H1 (cell line): ENCODE measurements around the gene ZNF618. TPM values are rescaled to one million over a fixed set of nuclear protein-coding genes. Genes with fewer than 3 reads are reported as not detected.

ENCODE experiments used
- CREB1 ChIP-seq: IDR thresholded peaks from 2 replicates; pipeline ENCODE4 v1.6.1; 2012; ENCODE audit warnings: inconsistent platforms
- EP300 ChIP-seq, 2 experiments: IDR thresholded peaks; 1 replicate in 1 of 2; 2 replicates in 1 of 2; pipeline ENCODE4 v1.6.1; 2011 to 2012; ENCODE audit warnings: low read depth in 2 of 2, low read length in 2 of 2, mild to moderate bottlenecking in 2 of 2, borderline replicate concordance in 1 of 2, inconsistent platforms in 1 of 2, moderate library complexity in 1 of 2
- GABPA ChIP-seq: IDR thresholded peaks from 2 replicates; pipeline ENCODE4 v1.6.1; 2011; ENCODE audit warnings: mild to moderate bottlenecking, low read length, moderate library complexity, borderline replicate concordance; ENCODE audit not compliant: insufficient read depth
- polyA plus RNA-seq, 7 experiments: library from polyadenylated mRNA; depleted of rRNA in 3 of 7; stranded (reverse) in 5 of 7; unstranded in 2 of 7; fragments of >200 nt in 5 of 7; fragments of 200-250 nt in 2 of 7; gene quantifications; 1 replicate in 5 of 7; 2 replicates in 1 of 7; 4 replicates in 1 of 7; pipeline versions ENCODE4 v1.2.1 to v1.2.3, GENCODE V29; 2011 to 2013; ENCODE audit warnings: missing spikeins in 2 of 7, mixed read lengths in 2 of 7
- total RNA-seq: library from RNA; stranded (reverse); fragmentation: NEBNext Ultra II Directional; extraction: Animal tissue kit (Norgen Biotek cat#: 25700); gene quantifications from 2 replicates; pipeline ENCODE4 v1.2.1, GENCODE V29; 2021

Gene ZNF618
- total and polyA plus RNA-seq, 2 of the 8 experiments (the other 6 are each of a cell fraction or from before 2014, with no cell fraction given), result 9.6 to 28.5 TPM

GRCh38 chr9:113857875-113858274 lies 18.2 kb upstream of the ZNF618 start (continued):
- TF ChIP-seq GABPA (no peak), CREB1 (no peak), EP300 (IDR thresholded peaks at IDR 0.05; ENCODE audit: borderline replicate concordance in 1 of 2, low read depth in 2 of 2, low read length in 2 of 2) (no peak)
